Heart left ventricle (tissue), 16 donors: ENCODE data around the gene EIF2D. TPM values are rescaled to one million over a fixed set of nuclear protein-coding genes. Genes with fewer than 3 reads are reported as not detected.

Source experiments
- ATAC-seq, 4 donors: fragments of 200-7000 bp; cut with Tn5 transposase; one replicate each; pipeline ENCODE4 v1.9.1; 2020 to 2022; ENCODE audit warnings: moderate library complexity in 4 of 4, mild to moderate bottlenecking in 3 of 4, moderate number of reproducible peaks in 1 of 4
- DNase-seq, 5 donors: peaks; one replicate each; pipeline ENCODE4 v3.0.0-alpha.2; 2020
- H3K27ac ChIP-seq, 12 donors: fragments of 200-600 bp; sonication (generic) in 4 of 12; one replicate each; pipeline versions ENCODE4 v1.5.0 to v1.8.0; 2016 to 2022; ENCODE audit warnings: mild to moderate bottlenecking in 2 of 12
- H3K27me3 ChIP-seq, 9 donors: fragments of 200-600 bp; sonication (generic) in 2 of 9; one replicate each; pipeline versions ENCODE4 v1.5.1 to v1.8.0; 2016 to 2022; ENCODE audit warnings: mild to moderate bottlenecking in 3 of 9
- H3K36me3 ChIP-seq, 9 donors: fragments of 200-600 bp; sonication (generic) in 2 of 9; one replicate each; pipeline versions ENCODE4 v1.5.0 to v1.8.0; 2018 to 2022; ENCODE audit warnings: mild to moderate bottlenecking in 2 of 9
- H3K4me1 ChIP-seq, 12 donors: fragments of 200-600 bp; sonication (generic) in 4 of 12; one replicate each; pipeline versions ENCODE4 v1.5.0 to v1.8.0; 2016 to 2022; ENCODE audit warnings: mild to moderate bottlenecking in 3 of 12
- H3K4me3 ChIP-seq, 12 donors: fragments of 200-600 bp; sonication (generic) in 4 of 12; one replicate each; pipeline versions ENCODE4 v1.5.0 to v1.8.0; 2017 to 2022; ENCODE audit warnings: mild to moderate bottlenecking in 9 of 12, moderate library complexity in 4 of 12
- H3K9me3 ChIP-seq, 12 donors: fragments of 200-600 bp; sonication (generic) in 4 of 12; one replicate each; pipeline versions ENCODE4 v1.5.0 to v1.8.0; 2016 to 2022; ENCODE audit warnings: mild to moderate bottlenecking in 1 of 12
- POLR2A ChIP-seq, 2 donors: fragments of 450-650 bp; IDR thresholded peaks; one replicate each; pipeline ENCODE4 v1.6.1; 2017; ENCODE audit warnings: antibody characterized with exemption in 2 of 2, mild to moderate bottlenecking in 2 of 2, moderate library complexity in 2 of 2
- WGBS, 4 donors: extraction: QIAGEN DNeasy Blood & Tissue Kit in 2 of 4; methylation state at CpG; one replicate each; pipeline versions ENCODE4 v1.1.5 to v1.1.7; 2013 to 2018; 5-methylcytosine and 5-hydroxymethylcytosine counted together
- intact Hi-C, 10 donors: fragments of 100-400 bp; cut with DNase I; formaldehyde crosslinking; loops; one replicate each; pipeline versions ENCODE4 v1.11.1 to v1.14.2; 2022
- polyA plus RNA-seq, 2 donors: library from polyadenylated mRNA; stranded (reverse); fragments of 200-250 nt; gene quantifications; one replicate each; pipeline ENCODE4 v1.2.3, GENCODE V29; 2013
- total RNA-seq, 9 donors: library from RNA; depleted of rRNA in 2 of 9; stranded (reverse); fragments of >200 nt in 2 of 9; fragmentation: NEBNext Ultra II Directional in 3 of 9; extraction: Animal tissue kit (Norgen Biotek cat#: 25700) in 3 of 9; gene quantifications; one replicate each; pipeline versions ENCODE4 v1.1.0 to v1.2.4, GENCODE V29; 2016 to 2023
- TF ChIP-seq, protein P1 (sequence below), 12 donors: fragments of 200-600 bp; sonication (generic) in 4 of 12; IDR thresholded peaks; one replicate each; pipeline versions ENCODE4 v1.5.0 to v1.8.0; 2018 to 2022; ENCODE audit warnings: antibody characterized with exemption in 12 of 12, mild to moderate bottlenecking in 5 of 12
- donor health status: ischemic (EF 13 %, LVEDD 7.1; RV severe dilation, severe dysfunction).
- donor health status: healthy with polysubstance abuse.
- donor health status: DM: no; HTN: yes; CAD: no.
- donor health status: DM: no; HTN: no; CAD: no.
- donor health status: ischemic (EF 25% LVEDD 6.9; RV normal size, moderate dysfunction).
- donor health status: ischemic (EF 25% LVEDD 5.7; RV mildly dilated, moderate dysfunction).
- donor health status: healthy.
- donor health status: DM: yes; HTN: yes; CAD: no.
- donor health status: ischemic (EF 35%, LVEDD 5.7; RV mildly dilated, moderate dysfunction).
- donor health status: nonischemic (EF 11% LVEDD 7.7; RV severe dilation, severe dysfunction).
- donor health status: DM: yes; HTN: yes; CAD: no.
- donor health status: PGD.
- donor health status: ischemic (EF 29% LVEDD 5.4; RV normal size, mild dysfunction).
- donor health status: nonischemic (EF 23%, LVEDD 6.1; RV moderate dilation, normal function).

EIF2D gene
- total and polyA plus RNA-seq, 11 donors: 15.6 to 37.5 (median 27.6) TPM

GRCh38 chr1:206555473-206555935 lies 56.8 kb downstream of the EIF2D start:
- ATAC-seq: peak; percentile 61 to 77 (median 63)
- no peak for TF ChIP-seq POLR2A (IDR thresholded peaks at IDR 0.05)
- TF ChIP-seq, protein P1, sequence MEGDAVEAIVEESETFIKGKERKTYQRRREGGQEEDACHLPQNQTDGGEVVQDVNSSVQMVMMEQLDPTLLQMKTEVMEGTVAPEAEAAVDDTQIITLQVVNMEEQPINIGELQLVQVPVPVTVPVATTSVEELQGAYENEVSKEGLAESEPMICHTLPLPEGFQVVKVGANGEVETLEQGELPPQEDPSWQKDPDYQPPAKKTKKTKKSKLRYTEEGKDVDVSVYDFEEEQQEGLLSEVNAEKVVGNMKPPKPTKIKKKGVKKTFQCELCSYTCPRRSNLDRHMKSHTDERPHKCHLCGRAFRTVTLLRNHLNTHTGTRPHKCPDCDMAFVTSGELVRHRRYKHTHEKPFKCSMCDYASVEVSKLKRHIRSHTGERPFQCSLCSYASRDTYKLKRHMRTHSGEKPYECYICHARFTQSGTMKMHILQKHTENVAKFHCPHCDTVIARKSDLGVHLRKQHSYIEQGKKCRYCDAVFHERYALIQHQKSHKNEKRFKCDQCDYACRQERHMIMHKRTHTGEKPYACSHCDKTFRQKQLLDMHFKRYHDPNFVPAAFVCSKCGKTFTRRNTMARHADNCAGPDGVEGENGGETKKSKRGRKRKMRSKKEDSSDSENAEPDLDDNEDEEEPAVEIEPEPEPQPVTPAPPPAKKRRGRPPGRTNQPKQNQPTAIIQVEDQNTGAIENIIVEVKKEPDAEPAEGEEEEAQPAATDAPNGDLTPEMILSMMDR (IDR thresholded peaks at IDR 0.05): no peak
- DNase-seq: peak; percentile 36 to 78 (median 70)
- H3K36me3 ChIP-seq: no peaks in the 10 kb centered on the region
- H3K4me1 ChIP-seq: peaks cover 5 to 67% (median 50%) of the 10 kb centered on the region in 12 donors
- no peaks in the 10 kb centered on the region for H3K9me3 ChIP-seq
- H3K4me3 ChIP-seq: no peak overlapping the region
- no peaks in the 10 kb centered on the region for H3K27me3 ChIP-seq
- WGBS, 4 donors: 42 to 47% (median 43%) methylated on average over 10 of the region's 10 CpGs
- intact Hi-C loops: no loop called here
- peak overlapping the region in 10 of 12 donors; percentile 0 to 98 (median 65) for H3K27ac ChIP-seq

GRCh38 chr1:206554701-206555472 lies 57.4 kb downstream of the EIF2D start:
- no peaks in the 10 kb centered on the region for H3K9me3 ChIP-seq
- no peak for ATAC-seq
- H3K4me3 ChIP-seq: no peak overlapping the region
- intact Hi-C loops: no loop called here
- TF ChIP-seq, protein P1 (IDR thresholded peaks at IDR 0.05): no peak
- TF ChIP-seq POLR2A (IDR thresholded peaks at IDR 0.05): no peak
- H3K27me3 ChIP-seq: no peaks in the 10 kb centered on the region
- peaks cover under 1 to 60% (median 44%) of the 10 kb centered on the region in 12 donors for H3K4me1 ChIP-seq
- no peak for DNase-seq
- H3K27ac ChIP-seq: peak overlapping the region in 9 of 12 donors; percentile 0 to 98 (median 69)
- H3K36me3 ChIP-seq: no peaks in the 10 kb centered on the region
- WGBS, 4 donors: 63 to 91% (median 78%) methylated on average over 1 of the region's 1 CpG

GRCh38 chr1:206554211-206554610 lies 58.1 kb downstream of the EIF2D start:
- Histone ChIP-seq H3K36me3 (no peaks in the 10 kb centered on the region), H3K27me3 (no peaks in the 10 kb centered on the region), H3K4me3 (no peak overlapping the region), H3K9me3 (no peaks in the 10 kb centered on the region), H3K4me1 (peaks cover 0 to 54% (median 37%) of the 10 kb centered on the region in 12 donors), H3K27ac (peak overlapping the region in 1 of 12 donors; percentile 10)
- intact Hi-C loops: no loop called here
- 74 to 87% (median 78%) methylated on average over 3 of the region's 3 CpGs for WGBS, 4 donors
- no peak for ATAC-seq
- DNase-seq: no peak
- TF ChIP-seq, protein P1 (IDR thresholded peaks at IDR 0.05): no peak
- TF ChIP-seq POLR2A (IDR thresholded peaks at IDR 0.05): no peak

GRCh38 chr1:206551986-206552326 lies 60.3 kb downstream of the EIF2D start:
- intact Hi-C loops: no loop called here
- 81 to 100% (median 92%) methylated on average over 3 of the region's 3 CpGs for WGBS, 4 donors
- peak overlapping the region in 1 of 12 donors; percentile 58 for H3K27ac ChIP-seq
- H3K4me1 ChIP-seq: peaks cover 0 to 35% (median 22%) of the 10 kb centered on the region in 12 donors
- H3K36me3 ChIP-seq: no peaks in the 10 kb centered on the region
- no peak for DNase-seq
- ATAC-seq: no peak
- H3K4me3 ChIP-seq: no peak overlapping the region
- no peak for TF ChIP-seq POLR2A (IDR thresholded peaks at IDR 0.05)
- TF ChIP-seq, protein P1 (IDR thresholded peaks at IDR 0.05): no peak
- no peaks in the 10 kb centered on the region for H3K27me3 ChIP-seq
- no peaks in the 10 kb centered on the region for H3K9me3 ChIP-seq
